Mesenchymal stem cell (in vitro differentiated cells and primary cell): Measurements from ENCODE around the gene HOXB1.

Source experiments
- DNase-seq: peaks from one replicate; pipeline ENCODE4 v3.0.0-alpha.2; 2013
- H2AFZ ChIP-seq: one replicate; pipeline ENCODE4 v1.6.1; 2013; ENCODE audit warnings: low read depth, mild to moderate bottlenecking, control low read depth, inconsistent platforms, low read length, moderate library complexity
- H2AK5ac ChIP-seq: 2 replicates; pipeline ENCODE4 v1.6.1; 2013; ENCODE audit warnings: low read length, moderate library complexity, mild to moderate bottlenecking, inconsistent platforms; ENCODE audit not compliant: severe bottlenecking
- H2BK120ac ChIP-seq: one replicate; pipeline ENCODE4 v1.6.1; 2013; ENCODE audit warnings: low read depth, mild to moderate bottlenecking, inconsistent platforms, low read length, moderate library complexity
- H2BK12ac ChIP-seq, 2 experiments: one replicate each; pipeline ENCODE4 v1.6.1; 2013; ENCODE audit warnings: inconsistent platforms in 2 of 2, low read length in 2 of 2, mild to moderate bottlenecking in 2 of 2, moderate library complexity in 2 of 2, control low read depth in 1 of 2
- H2BK15ac ChIP-seq: one replicate; pipeline ENCODE4 v1.6.1; 2013; ENCODE audit warnings: mild to moderate bottlenecking, low read depth, inconsistent platforms; ENCODE audit not compliant: poor library complexity, severe bottlenecking
- H2BK5ac ChIP-seq: 2 replicates; pipeline ENCODE4 v1.6.1; 2013; ENCODE audit warnings: low read depth, mild to moderate bottlenecking, low read length, control low read depth, inconsistent platforms; ENCODE audit not compliant: poor library complexity, severe bottlenecking
- H3K14ac ChIP-seq, 2 experiments: one replicate each; pipeline ENCODE4 v1.6.1; 2013; ENCODE audit warnings: inconsistent platforms in 2 of 2, low read length in 2 of 2, control low read depth in 1 of 2, mild to moderate bottlenecking in 1 of 2, moderate library complexity in 1 of 2
- H3K18ac ChIP-seq, 2 experiments: one replicate each; pipeline ENCODE4 v1.6.1; 2013; ENCODE audit warnings: inconsistent platforms in 2 of 2, low read length in 2 of 2, control low read depth in 1 of 2, low read depth in 1 of 2, mild to moderate bottlenecking in 1 of 2
- H3K23ac ChIP-seq, 2 experiments: one replicate each; pipeline ENCODE4 v1.6.1; 2013; ENCODE audit warnings: inconsistent platforms in 2 of 2, low read length in 2 of 2, mild to moderate bottlenecking in 2 of 2, moderate library complexity in 2 of 2, control low read depth in 1 of 2
- H3K27ac ChIP-seq: 2 replicates; pipeline ENCODE4 v1.5.1; 2013; ENCODE audit warnings: mild to moderate bottlenecking, moderate library complexity, low read length, control low read depth, inconsistent platforms; ENCODE audit not compliant: poor library complexity, severe bottlenecking
- H3K27me3 ChIP-seq, 2 experiments: 2 replicates each; pipeline versions ENCODE4 v1.6.1 to v1.7.0; 2013; ENCODE audit warnings: low read length in 2 of 2, mild to moderate bottlenecking in 2 of 2, moderate library complexity in 2 of 2, control low read depth in 1 of 2, inconsistent platforms in 1 of 2; ENCODE audit not compliant: control insufficient read depth in 1 of 2, insufficient read depth in 1 of 2
- H3K36me3 ChIP-seq, 2 experiments: 2 replicates each; pipeline versions ENCODE4 v1.6.1 to v1.7.0; 2013; ENCODE audit warnings: low read length in 2 of 2, control low read depth in 1 of 2, inconsistent platforms in 1 of 2, low read depth in 1 of 2, mild to moderate bottlenecking in 1 of 2; ENCODE audit not compliant: insufficient read depth in 2 of 2, control insufficient read depth in 1 of 2
- H3K4ac ChIP-seq, 2 experiments: one replicate each; pipeline ENCODE4 v1.6.1; 2013; ENCODE audit warnings: inconsistent platforms in 2 of 2, low read length in 2 of 2, mild to moderate bottlenecking in 2 of 2, moderate library complexity in 2 of 2, control low read depth in 1 of 2, low read depth in 1 of 2
- H3K4me1 ChIP-seq: 2 replicates; pipeline ENCODE4 v1.6.1; 2013; ENCODE audit warnings: low read depth, low read length, control low read depth; ENCODE audit not compliant: control insufficient read depth, insufficient read depth
- H3K4me2 ChIP-seq: 2 replicates; pipeline ENCODE4 v1.6.1; 2013; ENCODE audit warnings: low read length, mild to moderate bottlenecking, inconsistent platforms; ENCODE audit not compliant: poor library complexity, severe bottlenecking
- H3K4me3 ChIP-seq, 2 experiments: 2 replicates each; pipeline versions ENCODE4 v1.5.1 to v1.7.0; 2013; ENCODE audit warnings: low read length in 2 of 2, mild to moderate bottlenecking in 2 of 2, control low read depth in 1 of 2, low read depth in 1 of 2; ENCODE audit not compliant: insufficient read depth in 1 of 2
- H3K79me1 ChIP-seq: replicated peaks from 2 replicates; pipeline ENCODE4 v1.6.1; 2013; ENCODE audit warnings: mild to moderate bottlenecking, control low read depth, low read length, inconsistent platforms; ENCODE audit not compliant: poor library complexity, severe bottlenecking
- H3K9ac ChIP-seq: 2 replicates; pipeline ENCODE4 v1.7.0; 2013; ENCODE audit warnings: mild to moderate bottlenecking, low read length, moderate library complexity
- H3K9me3 ChIP-seq: 2 replicates; pipeline ENCODE4 v1.7.0; 2013; ENCODE audit warnings: mild to moderate bottlenecking, low read length; ENCODE audit not compliant: control insufficient read depth
- H4K8ac ChIP-seq: one replicate; pipeline ENCODE4 v1.6.1; 2013; ENCODE audit warnings: inconsistent platforms, mild to moderate bottlenecking, low read length, moderate library complexity
- H4K91ac ChIP-seq: one replicate; pipeline ENCODE4 v1.6.1; 2013; ENCODE audit warnings: mild to moderate bottlenecking, low read length, inconsistent platforms
- WGBS: methylation state at CpG from one replicate; pipeline ENCODE4 v1.1.7; 2013; ENCODE audit warnings: mixed read lengths; 5-methylcytosine and 5-hydroxymethylcytosine counted together

The HOXB1 gene

GRCh38 chr17:48562934-48563333, 32.1 kb upstream of the HOXB1 start:
- H4K91ac ChIP-seq: peak overlapping the region; percentile 74
- H2BK120ac ChIP-seq: peak overlapping the region; percentile 21
- peak overlapping the region; percentile 43 for H2AK5ac ChIP-seq
- no peak overlapping the region for H2AFZ ChIP-seq
- peak overlapping the region; percentile 69 for H4K8ac ChIP-seq
- no peak for DNase-seq
- peak overlapping the region in 1 of 2 experiments; percentile 20 for H3K23ac ChIP-seq
- H3K4me3 ChIP-seq: peak overlapping the region in 1 of 2 experiments; percentile 65
- 38% methylated on average over 4 of the region's 5 CpGs for WGBS
- peak overlapping the region in 1 of 2 experiments; percentile 58 for H3K18ac ChIP-seq
- peaks cover 43% of the 10 kb centered on the region for H3K4me1 ChIP-seq
- H3K9me3 ChIP-seq: no peaks in the 10 kb centered on the region
- H3K27ac ChIP-seq: no peak overlapping the region
- peak overlapping the region; percentile 67 for H3K9ac ChIP-seq
- peaks cover 1% of the 10 kb centered on the region for H3K79me1 ChIP-seq
- no peak overlapping the region for H2BK5ac ChIP-seq
- no peak overlapping the region for H2BK12ac ChIP-seq
- no peaks in the 10 kb centered on the region for H3K27me3 ChIP-seq
- H3K4ac ChIP-seq: peak overlapping the region in 1 of 2 experiments; percentile 68
- peaks cover 23 to 29% of the 10 kb centered on the region in 2 experiments for H3K36me3 ChIP-seq
- H3K4me2 ChIP-seq: peak overlapping the region; percentile 37
- peak overlapping the region in 1 of 2 experiments; percentile 45 for H3K14ac ChIP-seq
- peak overlapping the region; percentile 77 for H2BK15ac ChIP-seq

GRCh38 chr17:48561884-48562810, 31.3 kb upstream of the HOXB1 start:
- 58% methylated on average over 13 of the region's 15 CpGs for WGBS
- H3K4me1 ChIP-seq: peaks cover 44% of the 10 kb centered on the region

GRCh38 chr17:48559840-48560817, 29.3 kb upstream of the HOXB1 start:
- WGBS: 43% methylated on average over 12 of the region's 14 CpGs
- peak overlapping the region; percentile 82 for H3K9ac ChIP-seq
- peak overlapping the region; percentile 1 for H2BK15ac ChIP-seq

More at GRCh38 chr17:48561884-48562810, 31.3 kb upstream of the HOXB1 start:
- no peak overlapping the region for H2BK12ac ChIP-seq
- peaks cover 21 to 29% of the 10 kb centered on the region in 2 experiments for H3K36me3 ChIP-seq
- no peak overlapping the region for H3K4me2 ChIP-seq
- H3K14ac ChIP-seq: no peak overlapping the region
- peak overlapping the region in 1 of 2 experiments; percentile 19 for H3K4ac ChIP-seq
- peaks cover 1% of the 10 kb centered on the region for H3K79me1 ChIP-seq
- H3K27me3 ChIP-seq: no peaks in the 10 kb centered on the region
- H3K4me3 ChIP-seq: no peak overlapping the region
- no peak overlapping the region for H2BK120ac ChIP-seq
- H4K91ac ChIP-seq: no peak overlapping the region
- peak; percentile 76 for DNase-seq
- no peaks in the 10 kb centered on the region for H3K9me3 ChIP-seq
- no peak overlapping the region for H2BK15ac ChIP-seq
- H2BK5ac ChIP-seq: no peak overlapping the region
- no peak overlapping the region for H2AFZ ChIP-seq
- H2AK5ac ChIP-seq: no peak overlapping the region
- peak overlapping the region; percentile 46 for H4K8ac ChIP-seq
- no peak overlapping the region for H3K27ac ChIP-seq
- H3K23ac ChIP-seq: no peak overlapping the region
- H3K9ac ChIP-seq: peak overlapping the region; percentile 23
- peak overlapping the region; percentile 1 to 53 for H3K18ac ChIP-seq

More at GRCh38 chr17:48559840-48560817, 29.3 kb upstream of the HOXB1 start:
- no peak overlapping the region for H2AK5ac ChIP-seq
- H4K8ac ChIP-seq: peak overlapping the region; percentile 78
- no peak overlapping the region for H3K27ac ChIP-seq
- no peak overlapping the region for H2AFZ ChIP-seq
- H3K36me3 ChIP-seq: peaks cover 18 to 23% of the 10 kb centered on the region in 2 experiments
- peak overlapping the region; percentile 67 to 76 for H3K18ac ChIP-seq
- H3K9me3 ChIP-seq: no peaks in the 10 kb centered on the region
- peak overlapping the region; percentile 1 for H2BK120ac ChIP-seq
- H3K79me1 ChIP-seq: peaks cover 1% of the 10 kb centered on the region
- no peak overlapping the region for H3K4me2 ChIP-seq
- peak overlapping the region in 1 of 2 experiments; percentile 34 for H2BK12ac ChIP-seq
- H3K4ac ChIP-seq: peak overlapping the region; percentile 80 to 91
- H2BK5ac ChIP-seq: no peak overlapping the region
- peak overlapping the region in 1 of 2 experiments; percentile 76 for H3K23ac ChIP-seq
- peaks cover 44% of the 10 kb centered on the region for H3K4me1 ChIP-seq
- no peaks in the 10 kb centered on the region for H3K27me3 ChIP-seq
- DNase-seq: no peak
- peak overlapping the region in 1 of 2 experiments; percentile 68 for H3K4me3 ChIP-seq
- H3K14ac ChIP-seq: peak overlapping the region in 1 of 2 experiments; percentile 56
- H4K91ac ChIP-seq: peak overlapping the region; percentile 61
